Right atrium auricular region (tissue), 2 donors: Measurements from ENCODE around the gene STK17A. TPM values are rescaled to one million over a fixed set of nuclear protein-coding genes. Genes with fewer than 3 reads are reported as not detected.

Source experiments
- DNase-seq: peaks from one replicate; pipeline ENCODE4 v3.0.0-alpha.2; 2019; ENCODE audit warnings: low spot score
- H3K27ac ChIP-seq, 2 donors: fragments of 200-600 bp; sonication (generic); 1 replicate in 1 of 2; 2 replicates in 1 of 2; pipeline ENCODE4 v1.5.1; 2016 to 2019
- H3K27me3 ChIP-seq, 2 donors: fragments of 200-600 bp; sonication (generic); one replicate each; pipeline versions ENCODE4 v1.5.1 to v1.6.0; 2017 to 2019
- H3K36me3 ChIP-seq: fragments of 200-600 bp; sonication (generic); one replicate; pipeline ENCODE4 v1.5.1; 2016
- H3K4me1 ChIP-seq, 2 donors: fragments of 200-600 bp; sonication (generic); one replicate each; pipeline versions ENCODE4 v1.5.1 to v1.6.0; 2017 to 2019
- H3K4me3 ChIP-seq, 2 donors: fragments of 200-600 bp; sonication (generic); 1 replicate in 1 of 2; 2 replicates in 1 of 2; pipeline ENCODE4 v1.5.1; 2017 to 2019; ENCODE audit warnings: mild to moderate bottlenecking in 1 of 2, moderate library complexity in 1 of 2
- H3K9me3 ChIP-seq, 2 donors: fragments of 200-600 bp; sonication (generic); one replicate each; pipeline ENCODE4 v1.5.1; 2019
- total RNA-seq, 2 donors: library from RNA; depleted of rRNA; stranded (reverse); fragments of >200 nt; gene quantifications; one replicate each; pipeline ENCODE4 v1.1.0, GENCODE V29; 2016
- TF ChIP-seq, protein P1 (sequence below), 2 donors: fragments of 200-600 bp; sonication (generic); IDR thresholded peaks; one replicate each; pipeline ENCODE4 v1.5.1; 2019; ENCODE audit warnings: antibody characterized with exemption in 2 of 2

The STK17A gene
- total RNA-seq, 2 donors from 2014 or later: 15.6 to 25.9 TPM

DNA sequence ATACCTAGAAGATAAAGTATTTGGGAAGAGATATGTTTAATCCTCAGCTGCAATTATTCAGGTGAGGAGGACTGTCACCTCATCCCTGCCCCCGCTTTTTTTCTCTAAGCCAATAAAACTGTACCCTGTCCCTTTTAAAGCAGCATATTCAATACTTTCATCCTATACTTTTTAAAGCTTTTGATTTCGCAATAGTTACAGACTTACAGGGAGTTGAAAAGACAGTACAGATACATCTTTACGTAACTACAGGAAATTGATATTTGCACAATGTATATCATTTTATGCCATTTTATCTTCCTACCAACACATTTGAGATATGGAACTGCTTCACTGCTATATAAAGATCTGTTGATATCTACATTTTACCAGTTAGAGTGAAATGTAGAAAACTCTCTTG lies 47.6 kb downstream of the STK17A start:
- H3K9me3 ChIP-seq: no peaks in the 10 kb centered on the region
- TF ChIP-seq, protein P1, sequence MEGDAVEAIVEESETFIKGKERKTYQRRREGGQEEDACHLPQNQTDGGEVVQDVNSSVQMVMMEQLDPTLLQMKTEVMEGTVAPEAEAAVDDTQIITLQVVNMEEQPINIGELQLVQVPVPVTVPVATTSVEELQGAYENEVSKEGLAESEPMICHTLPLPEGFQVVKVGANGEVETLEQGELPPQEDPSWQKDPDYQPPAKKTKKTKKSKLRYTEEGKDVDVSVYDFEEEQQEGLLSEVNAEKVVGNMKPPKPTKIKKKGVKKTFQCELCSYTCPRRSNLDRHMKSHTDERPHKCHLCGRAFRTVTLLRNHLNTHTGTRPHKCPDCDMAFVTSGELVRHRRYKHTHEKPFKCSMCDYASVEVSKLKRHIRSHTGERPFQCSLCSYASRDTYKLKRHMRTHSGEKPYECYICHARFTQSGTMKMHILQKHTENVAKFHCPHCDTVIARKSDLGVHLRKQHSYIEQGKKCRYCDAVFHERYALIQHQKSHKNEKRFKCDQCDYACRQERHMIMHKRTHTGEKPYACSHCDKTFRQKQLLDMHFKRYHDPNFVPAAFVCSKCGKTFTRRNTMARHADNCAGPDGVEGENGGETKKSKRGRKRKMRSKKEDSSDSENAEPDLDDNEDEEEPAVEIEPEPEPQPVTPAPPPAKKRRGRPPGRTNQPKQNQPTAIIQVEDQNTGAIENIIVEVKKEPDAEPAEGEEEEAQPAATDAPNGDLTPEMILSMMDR (IDR thresholded peaks at IDR 0.05): no peak
- no peak overlapping the region for H3K4me3 ChIP-seq
- H3K4me1 ChIP-seq: peaks cover 0 to 11% of the 10 kb centered on the region in 2 donors
- H3K36me3 ChIP-seq: peaks cover 18% of the 10 kb centered on the region
- no peaks in the 10 kb centered on the region for H3K27me3 ChIP-seq
- no peak for DNase-seq
- H3K27ac ChIP-seq: no peak overlapping the region

DNA sequence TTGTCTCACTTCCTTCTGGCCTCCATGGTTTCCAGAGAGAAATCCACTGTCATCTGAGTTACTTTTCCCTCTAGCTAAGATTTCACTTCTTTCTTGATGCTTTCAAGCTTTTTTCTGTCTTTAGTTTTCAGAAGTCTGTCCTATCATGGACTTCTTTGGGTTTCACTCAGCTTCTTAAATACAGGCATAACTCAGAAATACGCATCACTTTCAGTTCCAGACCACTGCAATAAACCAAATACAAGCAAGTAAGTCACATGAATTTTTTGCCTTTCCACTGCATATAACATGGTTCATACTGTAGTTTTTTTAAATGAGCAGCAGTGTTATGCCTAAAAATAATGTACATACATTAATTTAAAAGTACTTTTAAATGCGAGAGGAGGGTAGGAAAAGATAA lies 48.7 kb downstream of the STK17A start:
- Histone ChIP-seq H3K27me3 (no peaks in the 10 kb centered on the region), H3K36me3 (peaks cover 20% of the 10 kb centered on the region), H3K27ac (no peak overlapping the region), H3K4me1 (peaks cover 0 to 10% of the 10 kb centered on the region in 2 donors), H3K9me3 (no peaks in the 10 kb centered on the region), H3K4me3 (no peak overlapping the region)
- TF ChIP-seq, protein P1 (IDR thresholded peaks at IDR 0.05): no peak
- no peak for DNase-seq

DNA sequence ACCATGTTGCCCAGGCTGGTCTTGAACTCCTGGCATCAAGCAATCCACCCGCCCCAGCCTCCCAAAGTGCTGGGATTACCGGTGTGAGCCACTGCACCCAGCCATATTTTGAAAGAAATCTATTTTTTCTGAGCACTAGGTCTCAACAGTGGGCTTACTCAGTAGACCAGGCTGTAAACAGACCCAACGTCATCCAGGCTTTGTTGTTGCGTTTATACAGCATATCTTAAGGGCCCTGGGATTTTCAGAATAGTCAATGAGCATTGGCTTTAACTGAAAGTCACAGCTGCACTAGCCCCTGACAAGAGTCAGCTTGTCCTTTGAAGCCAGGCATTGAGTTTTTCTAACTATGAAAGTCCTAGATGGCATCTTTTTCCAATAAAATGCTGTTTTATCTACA lies 49.8 kb downstream of the STK17A start:
- no peaks in the 10 kb centered on the region for H3K9me3 ChIP-seq
- peaks cover 0 to 8% of the 10 kb centered on the region in 2 donors for H3K4me1 ChIP-seq
- no peaks in the 10 kb centered on the region for H3K27me3 ChIP-seq
- TF ChIP-seq, protein P1 (IDR thresholded peaks at IDR 0.05): no peak
- no peak for DNase-seq
- H3K4me3 ChIP-seq: no peak overlapping the region
- H3K27ac ChIP-seq: no peak overlapping the region
- peaks cover 25% of the 10 kb centered on the region for H3K36me3 ChIP-seq

DNA sequence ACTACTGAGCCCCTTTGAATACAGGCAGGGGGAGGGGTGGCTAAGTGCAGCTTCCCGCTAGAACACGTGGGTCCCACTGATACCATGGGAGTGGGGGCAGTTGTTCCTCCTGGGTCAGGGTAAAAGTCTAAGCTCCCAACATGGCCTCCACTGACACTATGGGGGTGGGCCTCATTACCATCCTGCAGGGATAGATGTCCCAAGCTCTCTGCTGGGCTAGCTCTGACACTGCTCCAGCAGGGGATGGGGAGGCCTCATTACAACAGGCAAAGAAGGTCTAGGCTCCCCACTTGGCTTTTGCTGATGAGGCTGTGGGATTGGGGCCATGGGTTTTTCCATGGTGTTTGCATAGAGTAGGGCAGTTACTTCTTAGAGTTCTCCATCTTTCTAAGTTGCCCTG lies 51.5 kb downstream of the STK17A start:
- TF ChIP-seq, protein P1 (IDR thresholded peaks at IDR 0.05): no peak
- no peak overlapping the region for H3K27ac ChIP-seq
- peaks cover 0 to 14% of the 10 kb centered on the region in 2 donors for H3K4me1 ChIP-seq
- DNase-seq: no peak
- no peaks in the 10 kb centered on the region for H3K27me3 ChIP-seq
- no peak overlapping the region for H3K4me3 ChIP-seq
- H3K9me3 ChIP-seq: no peaks in the 10 kb centered on the region
- peaks cover 25% of the 10 kb centered on the region for H3K36me3 ChIP-seq

DNA sequence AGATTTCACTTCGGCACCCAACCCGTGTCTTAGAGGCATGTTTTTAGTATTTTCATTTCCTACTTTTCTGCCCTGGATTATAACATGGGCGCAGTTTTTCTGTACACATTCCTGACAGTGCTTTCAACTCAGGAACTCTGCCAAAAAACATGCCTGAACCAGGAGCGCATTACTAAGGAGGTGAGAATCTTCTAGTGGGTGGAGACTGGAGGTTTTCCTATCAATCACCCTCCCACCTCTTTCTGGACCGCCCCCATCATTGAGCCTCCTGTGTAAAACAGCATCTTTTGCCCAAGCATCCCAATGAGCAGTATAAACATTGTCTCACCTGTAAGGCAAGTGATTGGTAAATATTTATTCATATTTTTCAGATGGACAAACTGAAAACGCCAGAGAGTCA lies 53.2 kb downstream of the STK17A start:
- TF ChIP-seq, protein P1 (IDR thresholded peaks at IDR 0.05): no peak
- peaks cover 25% of the 10 kb centered on the region for H3K36me3 ChIP-seq
- H3K27ac ChIP-seq: peak overlapping the region in 1 of 2 donors; percentile 12

DNA sequence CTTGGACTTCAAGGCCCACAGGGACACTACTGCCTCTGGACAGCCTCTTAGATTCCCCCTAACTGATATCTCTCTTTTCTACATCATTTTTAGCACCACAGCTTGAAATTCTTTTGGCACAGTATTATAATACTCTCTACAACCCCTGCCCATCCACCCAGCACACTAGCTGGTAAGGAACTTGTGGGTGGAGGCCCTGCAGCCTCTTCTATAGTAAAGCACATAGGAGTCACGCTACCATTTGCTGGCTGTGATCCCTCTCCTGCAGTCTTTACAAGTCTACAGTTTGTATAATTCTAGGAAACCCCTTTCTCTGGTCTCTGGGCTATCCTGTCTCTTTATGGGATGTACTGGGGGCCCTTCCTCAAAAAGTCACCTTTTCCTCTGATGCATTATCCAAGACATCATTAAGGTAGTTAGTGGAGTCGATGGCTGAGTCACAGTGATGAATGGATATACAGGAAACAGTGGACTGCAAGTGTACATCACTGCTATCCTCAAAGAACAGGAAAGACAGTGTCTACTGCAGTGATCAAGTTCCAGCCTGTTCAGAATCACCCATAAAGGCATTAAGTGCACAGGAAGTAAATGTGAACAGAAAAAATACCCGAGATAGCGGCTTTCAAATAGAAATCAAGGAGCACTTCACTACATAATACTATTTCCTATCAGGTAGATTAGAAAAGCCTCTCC lies 54.4 kb downstream of the STK17A start:
- Histone ChIP-seq H3K9me3 (no peaks in the 10 kb centered on the region), H3K27me3 (no peaks in the 10 kb centered on the region), H3K36me3 (peaks cover 17% of the 10 kb centered on the region), H3K27ac (no peak overlapping the region), H3K4me3 (no peak overlapping the region), H3K4me1 (peaks cover 0 to 28% of the 10 kb centered on the region in 2 donors)
- DNase-seq: no peak
- TF ChIP-seq, protein P1 (IDR thresholded peaks at IDR 0.05): no peak

More for the DNA sequence above, 53.2 kb downstream of the STK17A start:
- no peak for DNase-seq
- no peak overlapping the region for H3K4me3 ChIP-seq
- H3K27me3 ChIP-seq: no peaks in the 10 kb centered on the region
- no peaks in the 10 kb centered on the region for H3K9me3 ChIP-seq
- H3K4me1 ChIP-seq: peaks cover 0 to 28% of the 10 kb centered on the region in 2 donors
